ENCODE results near the gene BCAR1. TPM values are rescaled to one million over a fixed set of nuclear protein-coding genes. Genes with fewer than 3 reads are reported as not detected.
A peak's percentile ranks its signal among the peaks of the same experiment; 100 is the strongest.
"Not testable (repeated sequence)": the region's sequence is repeated elsewhere in the genome, so short reads cannot be mapped to it uniquely, and the experiment has no call there.

Gene BCAR1
- total RNA-seq, 4 donors from 2014 or later: 34.6 to 63.7 (median 37.0) TPM

GRCh38 chr16:75226550-75227360, 24.7 kb downstream of the BCAR1 start:
- WGBS, 2 donors (ENCODE audit: low coverage in 1 of 2): no CpG with 5 or more reads among the region's 22 CpGs
- ATAC-seq: no peak
- peaks cover 0 to 43% of the 10 kb centered on the region in 2 donors for H3K36me3 ChIP-seq
- no peaks in the 10 kb centered on the region for H3K9me3 ChIP-seq
- no peaks in the 10 kb centered on the region for H3K4me1 ChIP-seq
- H3K27me3 ChIP-seq: peaks cover 17% of the 10 kb centered on the region
- no peak overlapping the region for H3K4me3 ChIP-seq
- H3K27ac ChIP-seq: no peak overlapping the region
- TF ChIP-seq EP300 (IDR thresholded peaks at IDR 0.05) (no peak), POLR2AphosphoS5 (IDR thresholded peaks at IDR 0.05) (no peak), POLR2A (IDR thresholded peaks at IDR 0.05) (no peak), CTCF (IDR thresholded peaks at IDR 0.05) (no peak)

GRCh38 chr16:75225678-75226515, 25.5 kb downstream of the BCAR1 start:
- Histone ChIP-seq H3K27me3 (peaks cover 17% of the 10 kb centered on the region), H3K27ac (no peak overlapping the region), H3K9me3 (no peaks in the 10 kb centered on the region), H3K4me3 (no peak overlapping the region), H3K4me1 (no peaks in the 10 kb centered on the region), H3K36me3 (peaks cover 0 to 34% of the 10 kb centered on the region in 2 donors)
- no peak for TF ChIP-seq POLR2AphosphoS5 (IDR thresholded peaks at IDR 0.05)
- TF ChIP-seq CTCF (IDR thresholded peaks at IDR 0.05): no peak
- no peak for TF ChIP-seq EP300 (IDR thresholded peaks at IDR 0.05)
- TF ChIP-seq POLR2A (IDR thresholded peaks at IDR 0.05): no peak
- ATAC-seq: no peak
- 64 to 80% methylated on average over 1 to 4 of the region's 26 CpGs for WGBS, 2 donors (ENCODE audit: low coverage in 1 of 2)

- peaks cover 0 to 27% of the 10 kb centered on the region in 2 donors for H3K36me3 ChIP-seq
- H3K4me3 ChIP-seq: no peak overlapping the region
- H3K27me3 ChIP-seq: peaks cover 17% of the 10 kb centered on the region
- no peaks in the 10 kb centered on the region for H3K9me3 ChIP-seq
- no peak for TF ChIP-seq CTCF (IDR thresholded peaks at IDR 0.05)
- no peak for TF ChIP-seq POLR2A (IDR thresholded peaks at IDR 0.05)
- peak; percentile 4 for TF ChIP-seq POLR2AphosphoS5 (IDR thresholded peaks at IDR 0.05)
- TF ChIP-seq EP300 (IDR thresholded peaks at IDR 0.05): no peak
- H3K27ac ChIP-seq: no peak overlapping the region
- no peak for ATAC-seq
- WGBS, 2 donors (ENCODE audit: low coverage in 1 of 2): 60 to 62% methylated on average over 1 to 5 of the region's 12 CpGs
- no peaks in the 10 kb centered on the region for H3K4me1 ChIP-seq
Observed at GRCh38 chr16:75225092-75225491, 26.3 kb downstream of the BCAR1 start.

GRCh38 chr16:75224306-75225082, 26.9 kb downstream of the BCAR1 start:
- TF ChIP-seq POLR2AphosphoS5 (IDR thresholded peaks at IDR 0.05) (no peak), EP300 (IDR thresholded peaks at IDR 0.05) (no peak), CTCF (IDR thresholded peaks at IDR 0.05) (no peak), POLR2A (IDR thresholded peaks at IDR 0.05) (no peak)
- no peaks in the 10 kb centered on the region for H3K4me1 ChIP-seq
- 0 to 55% methylated on average over 1 to 5 of the region's 20 CpGs for WGBS, 2 donors (ENCODE audit: low coverage in 1 of 2)
- ATAC-seq: no peak
- peaks cover 17% of the 10 kb centered on the region for H3K27me3 ChIP-seq
- H3K36me3 ChIP-seq: peaks cover 0 to 21% of the 10 kb centered on the region in 2 donors
- H3K27ac ChIP-seq: no peak overlapping the region
- no peaks in the 10 kb centered on the region for H3K9me3 ChIP-seq
- H3K4me3 ChIP-seq: no peak overlapping the region

GRCh38 chr16:75223129-75223528, 28.3 kb downstream of the BCAR1 start:
- peaks cover 17% of the 10 kb centered on the region for H3K27me3 ChIP-seq
- not testable (repeated sequence) for H3K27ac ChIP-seq
- WGBS, 2 donors (ENCODE audit: low coverage in 1 of 2): no CpG with 5 or more reads among the region's 20 CpGs

More at GRCh38 chr16:75223129-75223528, 28.3 kb downstream of the BCAR1 start:
- not testable (repeated sequence) for H3K4me1 ChIP-seq, H3K36me3 ChIP-seq, ATAC-seq, H3K9me3 ChIP-seq, H3K4me3 ChIP-seq
